ENCODE results near the gene SMC1A.

GRCh38 chrX:53412446-53412845, 10.0 kb downstream of the SMC1A start:
- no peak for TF ChIP-seq EZH2 (IDR thresholded peaks at IDR 0.05; ENCODE audit: low read length)
- TF ChIP-seq CTCF (optimal IDR thresholded peaks at IDR 0.05 in 1 of 3, IDR thresholded peaks at IDR 0.05 in 1 of 3, conservative IDR thresholded peaks at IDR 0.05 in 1 of 3; ENCODE audit: extremely low read depth in 1 of 3, insufficient read depth in 2 of 3, low read length in 3 of 3) = no peak

All from keratinocyte (primary cell).